ENCODE measurements around the gene TTC7B. TPM values are rescaled to one million over a fixed set of nuclear protein-coding genes. Genes with fewer than 3 reads are reported as not detected.
A peak's percentile ranks its signal among the peaks of the same experiment; 100 is the strongest.

The TTC7B gene
- total RNA-seq, 4 donors from 2014 or later = 8.4 to 11.2 (median 9.2) TPM

DNA sequence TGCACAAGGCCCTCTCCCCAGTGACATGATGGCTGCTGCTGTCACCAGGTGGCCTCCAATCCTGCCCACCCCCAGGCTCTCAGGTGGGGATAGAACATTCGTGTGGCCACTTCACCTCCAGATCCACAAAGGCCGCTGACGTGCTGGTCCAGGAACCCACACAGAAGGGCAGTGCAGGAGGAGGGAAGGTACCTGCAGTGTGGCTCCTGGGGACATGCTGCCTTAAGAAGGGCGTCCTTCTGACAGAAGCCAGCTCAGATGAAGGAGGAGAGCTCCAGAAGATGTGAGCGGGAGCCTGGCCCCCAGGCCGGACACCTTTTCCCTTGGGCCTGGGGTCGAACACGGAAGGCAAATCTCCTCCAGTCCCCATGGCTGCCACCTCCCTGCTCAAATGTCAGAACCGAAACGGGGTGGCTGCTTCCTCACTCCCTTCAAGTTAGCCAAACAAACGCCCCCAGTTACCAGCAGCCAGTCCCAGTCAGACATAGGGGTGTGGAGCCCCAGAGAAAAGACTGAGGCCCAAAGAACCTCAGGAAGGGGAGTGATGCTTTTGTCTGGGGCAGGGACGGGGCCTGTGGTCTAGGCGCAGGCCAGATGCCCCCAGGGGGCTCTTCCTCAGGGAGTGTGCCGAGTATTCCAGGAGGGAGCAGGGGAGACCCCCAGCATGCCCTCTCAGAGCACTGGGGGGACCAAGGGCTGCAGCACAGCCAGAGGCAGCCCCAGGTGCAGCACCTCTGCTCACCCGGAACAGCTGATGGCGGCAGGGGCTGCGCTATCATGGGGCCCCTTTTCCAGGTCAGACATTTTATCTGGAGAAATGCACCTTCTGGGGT lies 263.5 kb downstream of the TTC7B start:
- Histone ChIP-seq H3K4me1 (peaks cover 0 to 14% (median 12%) of the 10 kb centered on the region in 4 donors), H3K27ac (peak overlapping the region; percentile 52 to 81 (median 74)), H3K27me3 (no peaks in the 10 kb centered on the region), H3K9me3 (no peaks in the 10 kb centered on the region), H3K36me3 (no peaks in the 10 kb centered on the region), H3K4me3 (no peak overlapping the region)
- intact Hi-C loops (cut with DNase I; ENCODE audit: low total_unique reads) = loop anchor here (10.0 kb wide), 1 partner anchor 122 kb away; no protein-coding TSS in a partner anchor
- no peak for DNase-seq
- in situ Hi-C loops (cut with MboI; ENCODE audit: low pct_ligation_motif_present in 1 of 4, low pct_unique_long_range_greater_than_20kb in 1 of 4, low sequenced_read_pairs in 3 of 4) = no loop called here
- whole genome bisulfite sequencing, 2 donors (ENCODE audit: low coverage in 1 of 2) = 90% methylated on average over 17 of the region's 17 CpGs; no CpG with 5 or more reads in 1 of the 2 donors
- TF ChIP-seq EP300 (IDR thresholded peaks at IDR 0.05; ENCODE audit: low read depth) = no peak
- TF ChIP-seq POLR2AphosphoS5 (IDR thresholded peaks at IDR 0.05) = no peak
- no peak for TF ChIP-seq POLR2A (IDR thresholded peaks at IDR 0.05)
- TF ChIP-seq, protein P1, sequence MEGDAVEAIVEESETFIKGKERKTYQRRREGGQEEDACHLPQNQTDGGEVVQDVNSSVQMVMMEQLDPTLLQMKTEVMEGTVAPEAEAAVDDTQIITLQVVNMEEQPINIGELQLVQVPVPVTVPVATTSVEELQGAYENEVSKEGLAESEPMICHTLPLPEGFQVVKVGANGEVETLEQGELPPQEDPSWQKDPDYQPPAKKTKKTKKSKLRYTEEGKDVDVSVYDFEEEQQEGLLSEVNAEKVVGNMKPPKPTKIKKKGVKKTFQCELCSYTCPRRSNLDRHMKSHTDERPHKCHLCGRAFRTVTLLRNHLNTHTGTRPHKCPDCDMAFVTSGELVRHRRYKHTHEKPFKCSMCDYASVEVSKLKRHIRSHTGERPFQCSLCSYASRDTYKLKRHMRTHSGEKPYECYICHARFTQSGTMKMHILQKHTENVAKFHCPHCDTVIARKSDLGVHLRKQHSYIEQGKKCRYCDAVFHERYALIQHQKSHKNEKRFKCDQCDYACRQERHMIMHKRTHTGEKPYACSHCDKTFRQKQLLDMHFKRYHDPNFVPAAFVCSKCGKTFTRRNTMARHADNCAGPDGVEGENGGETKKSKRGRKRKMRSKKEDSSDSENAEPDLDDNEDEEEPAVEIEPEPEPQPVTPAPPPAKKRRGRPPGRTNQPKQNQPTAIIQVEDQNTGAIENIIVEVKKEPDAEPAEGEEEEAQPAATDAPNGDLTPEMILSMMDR (IDR thresholded peaks at IDR 0.05) = no peak

DNA sequence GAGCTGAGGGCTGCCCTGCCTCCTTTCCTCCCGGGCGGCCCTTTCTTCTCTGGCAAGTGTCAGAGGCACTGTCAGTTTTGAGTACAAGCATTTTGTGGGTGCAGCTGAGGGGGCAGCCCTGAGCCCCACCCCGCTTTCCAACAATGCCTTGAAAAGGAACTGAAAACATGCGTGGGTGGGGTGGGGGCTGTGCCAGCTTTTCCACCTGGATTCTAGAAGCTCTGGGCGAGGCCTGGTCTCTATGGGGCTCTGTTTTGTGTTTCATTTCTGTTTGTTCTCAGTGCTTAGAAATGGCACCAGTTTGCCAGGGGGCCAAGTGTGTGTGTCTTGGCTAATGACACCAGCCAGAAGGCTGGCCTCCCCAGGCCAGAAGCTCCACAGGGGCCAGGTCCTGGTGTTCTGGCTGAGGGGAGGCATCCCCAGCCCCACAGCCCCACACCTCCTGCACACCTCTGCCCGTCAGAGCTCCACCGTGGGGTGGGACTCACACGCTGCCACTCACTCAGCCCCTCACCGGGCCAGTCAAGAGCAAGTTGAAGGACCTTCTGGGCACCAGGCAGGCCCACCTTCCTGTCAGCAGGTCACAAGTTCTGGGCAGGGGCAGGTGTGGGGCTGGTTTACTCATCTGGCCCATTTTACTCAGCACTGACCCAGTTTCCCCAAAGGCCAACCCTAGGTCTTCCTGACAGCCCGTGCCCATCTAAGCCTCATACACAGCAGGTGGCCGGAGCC lies 264.3 kb downstream of the TTC7B start:
- H3K27ac ChIP-seq = peak overlapping the region; percentile 52 to 81 (median 74)
- intact Hi-C loops (cut with DNase I; ENCODE audit: low total_unique reads) = loop anchor here (10.0 kb wide), 1 partner anchor 123 kb away; no protein-coding TSS in a partner anchor

GRCh38 chr14:90551070-90551704 lies 265.0 kb downstream of the TTC7B start:
- in situ Hi-C loops (cut with MboI; ENCODE audit: low pct_ligation_motif_present in 1 of 4, low pct_unique_long_range_greater_than_20kb in 1 of 4, low sequenced_read_pairs in 3 of 4) = no loop called here
- no peak for TF ChIP-seq POLR2AphosphoS5 (IDR thresholded peaks at IDR 0.05)
- TF ChIP-seq EP300 (IDR thresholded peaks at IDR 0.05; ENCODE audit: low read depth) = no peak
- TF ChIP-seq POLR2A (IDR thresholded peaks at IDR 0.05) = no peak
- TF ChIP-seq, protein P1 (IDR thresholded peaks at IDR 0.05) = no peak
- no peaks in the 10 kb centered on the region for H3K36me3 ChIP-seq
- WGBS, 2 donors (ENCODE audit: low coverage in 1 of 2) = 73% methylated on average over 6 of the region's 6 CpGs; no CpG with 5 or more reads in 1 of the 2 donors
- no peaks in the 10 kb centered on the region for H3K27me3 ChIP-seq
- no peak overlapping the region for H3K4me3 ChIP-seq
- DNase-seq = no peak
- H3K27ac ChIP-seq = peak overlapping the region; percentile 52 to 81 (median 74)
- H3K9me3 ChIP-seq = no peaks in the 10 kb centered on the region
- intact Hi-C loops (cut with DNase I; ENCODE audit: low total_unique reads) = loop anchor here (10.0 kb wide), 1 partner anchor 124 kb away; no protein-coding TSS in a partner anchor
- H3K4me1 ChIP-seq = peaks cover 0 to 10% (median 6%) of the 10 kb centered on the region in 4 donors

More for the DNA sequence above, 264.3 kb downstream of the TTC7B start:
- no peak for TF ChIP-seq POLR2A (IDR thresholded peaks at IDR 0.05)
- TF ChIP-seq POLR2AphosphoS5 (IDR thresholded peaks at IDR 0.05) = peak in 1 of 3 donors; percentile 67
- Histone ChIP-seq H3K4me1 (peaks cover 0 to 14% (median 12%) of the 10 kb centered on the region in 4 donors), H3K36me3 (no peaks in the 10 kb centered on the region), H3K4me3 (no peak overlapping the region), H3K9me3 (no peaks in the 10 kb centered on the region), H3K27me3 (no peaks in the 10 kb centered on the region)
- in situ Hi-C loops (cut with MboI; ENCODE audit: low pct_ligation_motif_present in 1 of 4, low pct_unique_long_range_greater_than_20kb in 1 of 4, low sequenced_read_pairs in 3 of 4) = no loop called here
- no peak for DNase-seq
- WGBS, 2 donors (ENCODE audit: low coverage in 1 of 2) = 78% methylated on average over 11 of the region's 11 CpGs; no CpG with 5 or more reads in 1 of the 2 donors

DNA sequence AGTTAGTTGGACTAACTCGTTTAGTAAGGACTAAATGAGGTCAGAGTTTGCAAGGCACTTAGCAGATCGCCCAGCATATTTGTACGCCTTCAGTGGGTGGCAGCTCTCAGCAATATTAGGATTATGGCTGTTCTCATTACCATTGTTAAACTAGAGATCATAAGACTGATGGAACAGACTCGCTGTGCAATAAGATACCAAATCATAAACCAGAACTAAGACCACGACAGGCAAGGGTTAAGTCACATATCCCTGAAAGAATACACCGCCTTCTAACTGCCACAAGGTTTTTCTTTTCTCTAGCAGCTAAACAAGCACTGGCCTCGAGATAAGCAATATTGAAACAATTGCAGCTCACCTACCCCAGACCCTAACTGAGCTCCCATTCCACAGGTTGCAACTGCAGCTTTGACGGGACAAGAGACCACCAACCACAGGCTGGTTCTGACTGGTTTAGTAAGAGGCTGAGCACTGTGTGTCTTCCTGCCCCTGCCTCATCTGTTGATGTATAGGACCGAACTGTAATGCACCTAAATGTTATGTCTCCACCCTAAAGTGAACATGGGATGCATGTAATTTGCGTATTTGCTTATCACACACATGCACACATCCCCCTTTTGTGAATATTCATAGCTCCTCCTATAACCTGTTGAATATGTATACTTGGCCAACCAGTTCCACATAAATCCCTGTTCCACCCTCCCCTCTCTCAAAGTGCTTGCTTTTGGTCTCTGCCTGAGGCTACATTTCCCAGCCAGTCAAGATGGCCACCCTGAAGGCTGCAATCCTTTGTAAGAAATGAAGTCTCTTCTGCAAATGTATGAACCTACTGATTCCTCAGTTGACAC lies 266.2 kb downstream of the TTC7B start:
- 74 to 81% methylated on average over 8 to 10 of the region's 10 CpGs for WGBS, 2 donors (ENCODE audit: low coverage in 1 of 2)
- H3K27ac ChIP-seq = peak overlapping the region in 2 of 4 donors; percentile 72 to 81

More for the DNA sequence above, 266.2 kb downstream of the TTC7B start:
- H3K4me1 ChIP-seq = peaks cover 0 to 8% (median 2%) of the 10 kb centered on the region in 4 donors
- H3K36me3 ChIP-seq = no peaks in the 10 kb centered on the region
- TF ChIP-seq, protein P1 (IDR thresholded peaks at IDR 0.05) = no peak
- H3K9me3 ChIP-seq = no peaks in the 10 kb centered on the region
- DNase-seq = no peak
- in situ Hi-C loops (cut with MboI; ENCODE audit: low pct_ligation_motif_present in 1 of 4, low pct_unique_long_range_greater_than_20kb in 1 of 4, low sequenced_read_pairs in 3 of 4) = no loop called here
- no peak overlapping the region for H3K4me3 ChIP-seq
- H3K27me3 ChIP-seq = no peaks in the 10 kb centered on the region
- intact Hi-C loops (cut with DNase I; ENCODE audit: low total_unique reads) = loop anchor here (10.0 kb wide), 1 partner anchor 125 kb away; no protein-coding TSS in a partner anchor
